GM19239 (cell line): ENCODE data around the gene PLEKHD1.
"Not testable (repeated sequence)": the region's sequence is repeated elsewhere in the genome, so short reads cannot be mapped to it uniquely, and the experiment has no call there.

Experiments used
- DNase-seq: peaks from one replicate; pipeline ENCODE4 v3.0.0; 2011; ENCODE audit warnings: low spot score; ENCODE audit not compliant: insufficient read length
- FAIRE-seq: peaks from 2 replicates; lab custom pipeline; 2011; peaks lifted over from hg19 to GRCh38; lab: Jason Lieb, UNC

The PLEKHD1 gene

GRCh38 chr14:69484444-69485314 is at the start of gene PLEKHD1:
TSS of gene PLEKHD1 (plus strand) at chr14:69484728. CDS start at chr14:69484966, 238 bp downstream.
- DNase-seq = no peak
- FAIRE-seq = no peak

- DNase-seq = no peak
- FAIRE-seq = peak; percentile 42
These were observed 44.8 kb upstream of the PLEKHD1 start for GRCh38 chr14:69439521-69440270.

- FAIRE-seq (peak; percentile 96), DNase-seq (no peak)
These were observed 42.6 kb upstream of the PLEKHD1 start for GRCh38 chr14:69441948-69442347.

- FAIRE-seq = no peak
- no peak for DNase-seq
These were observed 41.2 kb upstream of the PLEKHD1 start for GRCh38 chr14:69443296-69443805.

- DNase-seq = no peak
- no peak for FAIRE-seq
These were observed 35.3 kb upstream of the PLEKHD1 start for GRCh38 chr14:69449216-69449615.

GRCh38 chr14:69451941-69452340 is 32.6 kb upstream of the PLEKHD1 start:
- FAIRE-seq = no peak
- no peak for DNase-seq

- no peak for DNase-seq
- no peak for FAIRE-seq
These were observed 26.2 kb upstream of the PLEKHD1 start for GRCh38 chr14:69458350-69458749.

GRCh38 chr14:69459122-69459521 is 25.4 kb upstream of the PLEKHD1 start:
- no peak for DNase-seq
- FAIRE-seq = no peak

GRCh38 chr14:69460093-69460701 is 24.3 kb upstream of the PLEKHD1 start:
- no peak for DNase-seq
- FAIRE-seq = peak; percentile 79

GRCh38 chr14:69464379-69464778 is 20.1 kb upstream of the PLEKHD1 start:
- FAIRE-seq (no peak), DNase-seq (no peak)

GRCh38 chr14:69464829-69465228 is 19.7 kb upstream of the PLEKHD1 start:
- no peak for FAIRE-seq
- no peak for DNase-seq

- DNase-seq = no peak
These were observed 15.6 kb upstream of the PLEKHD1 start for GRCh38 chr14:69468949-69469348.

GRCh38 chr14:69471436-69471835 is 13.1 kb upstream of the PLEKHD1 start:
- DNase-seq (no peak), FAIRE-seq (no peak)

More at GRCh38 chr14:69468949-69469348, 15.6 kb upstream of the PLEKHD1 start:
- FAIRE-seq = no peak

GRCh38 chr14:69471916-69472315 is 12.6 kb upstream of the PLEKHD1 start:
- DNase-seq (no peak), FAIRE-seq (no peak)

- FAIRE-seq (no peak), DNase-seq (no peak)
These were observed 11.3 kb upstream of the PLEKHD1 start for GRCh38 chr14:69473260-69473659.

- DNase-seq (no peak), FAIRE-seq (no peak)
These were observed 10.6 kb upstream of the PLEKHD1 start for GRCh38 chr14:69473946-69474345.

- FAIRE-seq (peak; percentile 58), DNase-seq (no peak)
These were observed 9.2 kb upstream of the PLEKHD1 start for GRCh38 chr14:69475194-69475818.

- not testable (repeated sequence) for DNase-seq, FAIRE-seq
These were observed 7.6 kb upstream of the PLEKHD1 start for GRCh38 chr14:69476824-69477450.

- not testable (repeated sequence) for FAIRE-seq
These were observed 6.5 kb upstream of the PLEKHD1 start for GRCh38 chr14:69478055-69478454.

GRCh38 chr14:69479696-69480095 is 4.8 kb upstream of the PLEKHD1 start:
- no peak for FAIRE-seq
- DNase-seq = no peak

More at GRCh38 chr14:69478055-69478454, 6.5 kb upstream of the PLEKHD1 start:
- DNase-seq = not testable (repeated sequence)
